HG02610 (cell line): ENCODE measurements around the gene FAM110A.
"Not testable (repeated sequence)": the region's sequence is repeated elsewhere in the genome, so short reads cannot be mapped to it uniquely, and the experiment has no call there.

Experiments used
- ATAC-seq: cut with Tn5 transposase; IDR thresholded peaks from one replicate; pipeline ENCODE4 v1.9.1; 2021; ENCODE audit warnings: mild to moderate bottlenecking, moderate library complexity; ENCODE audit not compliant: unreplicated experiment

The FAM110A gene

GRCh38 chr20:822651-823573 is 10.6 kb upstream of the FAM110A start:
- ATAC-seq, result no peak

GRCh38 chr20:823574-823902 is 10.0 kb upstream of the FAM110A start:
- ATAC-seq, result no peak

GRCh38 chr20:824490-824889 is 9.0 kb upstream of the FAM110A start:
- ATAC-seq, result no peak

GRCh38 chr20:824916-825315 is 8.6 kb upstream of the FAM110A start:
- ATAC-seq, result no peak

- ATAC-seq, result no peak
Measured at GRCh38 chr20:825710-826421, 7.6 kb upstream of the FAM110A start.

GRCh38 chr20:826695-827323 is 6.7 kb upstream of the FAM110A start:
- no peak for ATAC-seq

GRCh38 chr20:827981-828380 is 5.5 kb upstream of the FAM110A start:
- not testable (repeated sequence) for ATAC-seq

GRCh38 chr20:828987-829386 is 4.5 kb upstream of the FAM110A start:
- ATAC-seq, result no peak

GRCh38 chr20:829551-829950 is 4.0 kb upstream of the FAM110A start:
- ATAC-seq, result no peak

- ATAC-seq, result no peak
Measured at GRCh38 chr20:830011-830521, 3.4 kb upstream of the FAM110A start.

- no peak for ATAC-seq
Measured at GRCh38 chr20:831251-831650, 2.3 kb upstream of the FAM110A start.

- ATAC-seq, result no peak
Measured at GRCh38 chr20:831956-832355, 1.6 kb upstream of the FAM110A start.

GRCh38 chr20:833121-833449 is 430 bp upstream of the FAM110A start:
- ATAC-seq, result no peak

GRCh38 chr20:834151-834746 is 734 bp downstream of the FAM110A start:
- ATAC-seq, result no peak

GRCh38 chr20:835608-836045 is 2.1 kb downstream of the FAM110A start:
- ATAC-seq, result no peak

- no peak for ATAC-seq
Measured at GRCh38 chr20:836190-836589, 2.7 kb downstream of the FAM110A start.

- no peak for ATAC-seq
Measured at GRCh38 chr20:839015-839414, 5.5 kb downstream of the FAM110A start.

GRCh38 chr20:839626-840025 is 6.1 kb downstream of the FAM110A start:
- no peak for ATAC-seq

GRCh38 chr20:840503-840857 is 7.0 kb downstream of the FAM110A start:
- no peak for ATAC-seq

- no peak for ATAC-seq
Measured at GRCh38 chr20:840858-841567, 7.5 kb downstream of the FAM110A start.
